ENCODE data around the gene EPHA5.

The EPHA5 gene

GRCh38 chr4:65498606-65499005 is 171.7 kb downstream of the EPHA5 start:
- DNase-seq: no peak
- TF ChIP-seq GATA1 (IDR thresholded peaks at IDR 0.05; ENCODE audit: low read depth, low read length): no peak
- TF ChIP-seq POLR2A (IDR thresholded peaks at IDR 0.05; ENCODE audit: low read length): no peak

GRCh38 chr4:65495439-65495838 is 174.8 kb downstream of the EPHA5 start:
- no peak for DNase-seq
- TF ChIP-seq POLR2A (IDR thresholded peaks at IDR 0.05; ENCODE audit: low read length) (no peak), GATA1 (IDR thresholded peaks at IDR 0.05; ENCODE audit: low read depth, low read length) (no peak)

- TF ChIP-seq POLR2A (IDR thresholded peaks at IDR 0.05; ENCODE audit: low read length) (no peak), GATA1 (IDR thresholded peaks at IDR 0.05; ENCODE audit: low read depth, low read length) (no peak)
- no peak for DNase-seq
Measured at GRCh38 chr4:65482410-65482809, 187.9 kb downstream of the EPHA5 start.

GRCh38 chr4:65472531-65472930 is 197.8 kb downstream of the EPHA5 start:
- TF ChIP-seq GATA1 (IDR thresholded peaks at IDR 0.05; ENCODE audit: low read depth, low read length) (no peak), POLR2A (IDR thresholded peaks at IDR 0.05; ENCODE audit: low read length) (no peak)
- no peak for DNase-seq

DNA sequence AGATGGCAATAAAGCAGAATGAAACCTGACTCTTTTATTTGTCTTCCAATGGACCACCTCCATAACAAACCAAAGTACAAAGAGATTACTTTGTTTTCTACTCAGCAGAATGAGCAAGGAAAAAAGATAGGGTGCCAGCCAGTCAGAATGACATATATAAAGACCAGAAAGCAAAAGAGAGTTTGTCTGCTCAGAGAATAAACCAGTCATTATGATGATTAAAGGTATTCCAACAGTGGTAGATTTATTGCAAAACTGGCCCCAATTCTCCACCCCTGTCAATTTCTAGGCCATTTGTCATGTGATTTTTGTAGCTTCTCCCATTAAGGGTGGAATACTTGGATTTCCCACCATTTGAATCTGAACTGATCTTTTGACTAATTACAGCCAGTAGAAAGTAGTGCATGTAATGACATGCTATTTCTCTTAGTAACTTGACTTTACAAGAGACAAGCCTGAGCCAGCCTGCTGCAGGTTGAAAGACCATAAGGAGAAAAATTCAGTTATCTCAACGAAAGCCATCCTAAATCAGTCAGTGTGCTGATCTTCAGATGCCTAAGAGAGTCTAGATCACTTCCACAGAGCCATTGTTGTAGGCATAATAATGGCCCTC is 203.1 kb downstream of the EPHA5 start:
- no peak for DNase-seq
- TF ChIP-seq POLR2A (IDR thresholded peaks at IDR 0.05; ENCODE audit: low read length) (no peak), GATA1 (IDR thresholded peaks at IDR 0.05; ENCODE audit: low read depth, low read length) (no peak)

DNA sequence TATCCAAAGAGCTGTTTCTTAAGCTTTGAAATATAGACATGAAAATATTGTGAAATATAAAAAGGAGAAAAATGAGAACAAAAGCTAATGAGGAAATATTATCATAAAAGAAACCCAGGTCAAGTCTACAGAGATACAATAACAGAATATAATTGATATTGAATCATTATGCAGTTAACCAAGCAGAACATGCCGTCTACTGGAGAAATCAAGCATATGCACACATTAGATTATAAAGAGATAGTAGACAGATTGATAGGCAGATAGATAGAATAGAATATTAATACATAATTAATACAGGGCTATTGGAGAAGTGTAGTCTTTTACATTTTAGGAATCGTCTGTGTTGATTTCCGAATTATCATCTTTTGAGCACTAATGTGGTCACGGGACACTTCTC is 208.5 kb downstream of the EPHA5 start:
- DNase-seq: no peak
- no peak for TF ChIP-seq POLR2A (IDR thresholded peaks at IDR 0.05; ENCODE audit: low read length)
- no peak for TF ChIP-seq GATA1 (IDR thresholded peaks at IDR 0.05; ENCODE audit: low read depth, low read length)

GRCh38 chr4:65457011-65457410 is 213.3 kb downstream of the EPHA5 start:
- no peak for TF ChIP-seq GATA1 (IDR thresholded peaks at IDR 0.05; ENCODE audit: low read depth, low read length)
- DNase-seq: no peak

- TF ChIP-seq GATA1 (IDR thresholded peaks at IDR 0.05; ENCODE audit: low read depth, low read length) (no peak), POLR2A (IDR thresholded peaks at IDR 0.05; ENCODE audit: low read length) (no peak)
- no peak for DNase-seq
Measured at GRCh38 chr4:65456579-65456978, 213.7 kb downstream of the EPHA5 start.

DNA sequence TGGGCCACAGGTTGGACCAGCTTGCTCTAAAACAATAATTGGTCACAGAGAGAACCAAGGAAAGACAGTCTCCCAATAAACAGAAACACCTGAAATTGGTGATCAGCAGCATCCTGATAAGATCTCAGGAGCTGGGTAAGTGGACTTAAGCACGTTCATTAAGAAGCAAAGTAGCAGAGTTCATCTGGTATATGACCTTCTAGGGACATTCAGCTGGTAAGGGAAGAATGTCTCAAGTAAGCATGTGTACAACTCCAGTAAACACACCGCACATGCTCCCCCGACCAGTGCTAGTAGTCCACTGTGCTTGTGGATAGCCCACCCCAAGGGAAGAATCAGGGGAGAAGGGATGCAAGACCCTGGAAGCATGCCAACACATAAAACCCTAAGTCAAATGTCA is 216.9 kb downstream of the EPHA5 start:
- TF ChIP-seq GATA1 (IDR thresholded peaks at IDR 0.05; ENCODE audit: low read depth, low read length): no peak
- TF ChIP-seq POLR2A (IDR thresholded peaks at IDR 0.05; ENCODE audit: low read length): no peak
- no peak for DNase-seq

- DNase-seq: no peak
- TF ChIP-seq POLR2A (IDR thresholded peaks at IDR 0.05; ENCODE audit: low read length) (no peak), GATA1 (IDR thresholded peaks at IDR 0.05; ENCODE audit: low read depth, low read length) (no peak)
Measured at GRCh38 chr4:65450899-65451298, 219.4 kb downstream of the EPHA5 start.

- DNase-seq: no peak
- no peak for TF ChIP-seq GATA1 (IDR thresholded peaks at IDR 0.05; ENCODE audit: low read depth, low read length)
- TF ChIP-seq POLR2A (IDR thresholded peaks at IDR 0.05; ENCODE audit: low read length): no peak
Measured at GRCh38 chr4:65437102-65437501, 233.2 kb downstream of the EPHA5 start.

GRCh38 chr4:65422109-65422508 is 248.2 kb downstream of the EPHA5 start:
- no peak for TF ChIP-seq GATA1 (IDR thresholded peaks at IDR 0.05; ENCODE audit: low read depth, low read length)
- no peak for TF ChIP-seq POLR2A (IDR thresholded peaks at IDR 0.05; ENCODE audit: low read length)
- no peak for DNase-seq

- TF ChIP-seq GATA1 (IDR thresholded peaks at IDR 0.05; ENCODE audit: low read depth, low read length) (no peak), POLR2A (IDR thresholded peaks at IDR 0.05; ENCODE audit: low read length) (no peak)
- DNase-seq: no peak
Measured at GRCh38 chr4:65420036-65420435, 250.3 kb downstream of the EPHA5 start.

GRCh38 chr4:65416891-65417290 is 253.4 kb downstream of the EPHA5 start:
- TF ChIP-seq GATA1 (IDR thresholded peaks at IDR 0.05; ENCODE audit: low read depth, low read length) (no peak), POLR2A (IDR thresholded peaks at IDR 0.05; ENCODE audit: low read length) (no peak)
- DNase-seq: no peak

DNA sequence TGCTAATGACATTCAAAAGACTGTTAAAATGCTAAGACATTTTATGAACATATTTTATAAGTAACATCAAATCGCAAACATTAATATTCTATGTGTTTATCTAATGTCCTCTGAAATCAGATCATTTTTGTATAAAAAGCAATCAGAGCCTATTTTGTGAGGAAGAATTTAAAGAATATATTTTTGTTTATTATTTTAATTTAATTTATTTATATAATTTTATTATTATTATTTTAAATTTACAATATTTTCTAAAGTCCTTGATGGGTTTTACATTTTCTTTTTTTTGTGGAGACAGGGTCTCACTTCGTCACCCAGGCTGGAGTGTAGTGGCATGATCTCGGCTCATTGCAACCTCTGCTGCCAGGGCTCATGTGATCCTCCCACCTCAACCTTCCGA is 262.8 kb downstream of the EPHA5 start:
- DNase-seq: no peak
- TF ChIP-seq GATA1 (IDR thresholded peaks at IDR 0.05; ENCODE audit: low read depth, low read length) (no peak), POLR2A (IDR thresholded peaks at IDR 0.05; ENCODE audit: low read length) (no peak)

GRCh38 chr4:65401083-65401482 is 269.2 kb downstream of the EPHA5 start:
- no peak for TF ChIP-seq GATA1 (IDR thresholded peaks at IDR 0.05; ENCODE audit: low read depth, low read length)
- TF ChIP-seq POLR2A (IDR thresholded peaks at IDR 0.05; ENCODE audit: low read length): no peak
- no peak for DNase-seq
